ENCODE data around the gene PPM1L.
"Not testable (repeated sequence)": the region's sequence is repeated elsewhere in the genome, so short reads cannot be mapped to it uniquely, and the experiment has no call there.

Gene PPM1L

GRCh38 chr3:160755776-160756304 lies at the start of gene PPM1L:
TSS of gene PPM1L (plus strand) at chr3:160756231.
- DNase-seq (ENCODE audit: low spot score) = peak; percentile 79

- peak; percentile 62 for DNase-seq (ENCODE audit: low spot score)
Observed at GRCh38 chr3:160707187-160707794, 48.7 kb upstream of the PPM1L start.

- DNase-seq (ENCODE audit: low spot score) = no peak
Observed at GRCh38 chr3:160709477-160710182, 46.4 kb upstream of the PPM1L start.

- not testable (repeated sequence) for DNase-seq (ENCODE audit: low spot score)
Observed at GRCh38 chr3:160713144-160713543, 42.9 kb upstream of the PPM1L start.

- no peak for DNase-seq (ENCODE audit: low spot score)
Observed at GRCh38 chr3:160719710-160720109, 36.3 kb upstream of the PPM1L start.

GRCh38 chr3:160720123-160720746 lies 35.8 kb upstream of the PPM1L start:
- DNase-seq (ENCODE audit: low spot score) = no peak

- DNase-seq (ENCODE audit: low spot score) = no peak
Observed at GRCh38 chr3:160722331-160722730, 33.7 kb upstream of the PPM1L start.

GRCh38 chr3:160725338-160725737 lies 30.7 kb upstream of the PPM1L start:
- no peak for DNase-seq (ENCODE audit: low spot score)

GRCh38 chr3:160735826-160736225 lies 20.2 kb upstream of the PPM1L start:
- DNase-seq (ENCODE audit: low spot score) = no peak

GRCh38 chr3:160738048-160738447 lies 18.0 kb upstream of the PPM1L start:
- DNase-seq (ENCODE audit: low spot score) = no peak

- no peak for DNase-seq (ENCODE audit: low spot score)
Observed at GRCh38 chr3:160739079-160739478, 17.0 kb upstream of the PPM1L start.

GRCh38 chr3:160746976-160747375 lies 9.1 kb upstream of the PPM1L start:
- no peak for DNase-seq (ENCODE audit: low spot score)

- DNase-seq (ENCODE audit: low spot score) = no peak
Observed at GRCh38 chr3:160747422-160747821, 8.6 kb upstream of the PPM1L start.

GRCh38 chr3:160748231-160748630 lies 7.8 kb upstream of the PPM1L start:
- no peak for DNase-seq (ENCODE audit: low spot score)

- DNase-seq (ENCODE audit: low spot score) = no peak
Observed at GRCh38 chr3:160748787-160749186, 7.2 kb upstream of the PPM1L start.

- DNase-seq (ENCODE audit: low spot score) = no peak
Observed at GRCh38 chr3:160753953-160754352, 2.1 kb upstream of the PPM1L start.

- peak; percentile 36 for DNase-seq (ENCODE audit: low spot score)
Observed at GRCh38 chr3:160754371-160754854, 1.6 kb upstream of the PPM1L start.

GRCh38 chr3:160754855-160755747 lies 930 bp upstream of the PPM1L start:
- DNase-seq (ENCODE audit: low spot score) = peak; percentile 96

GRCh38 chr3:160757233-160758106 lies 1.4 kb downstream of the PPM1L start:
- peak; percentile 22 for DNase-seq (ENCODE audit: low spot score)

- no peak for DNase-seq (ENCODE audit: low spot score)
Observed at GRCh38 chr3:160758929-160759577, 3.0 kb downstream of the PPM1L start.
